GM12892 (cell line): ENCODE data around the gene RECK.

ENCODE experiments used
- DNase-seq: peaks from one replicate; pipeline ENCODE4 v3.0.0; 2011; ENCODE audit not compliant: insufficient read length
- FAIRE-seq: peaks from 2 replicates; lab custom pipeline; 2011; peaks lifted over from hg19 to GRCh38; lab: Jason Lieb, UNC
- POLR2A ChIP-seq: IDR thresholded peaks from 2 replicates; pipeline ENCODE4 v1.6.1; 2011; ENCODE audit warnings: low read depth, low read length, control low read depth
- POLR2AphosphoS5 ChIP-seq: IDR thresholded peaks from 2 replicates; pipeline ENCODE4 v1.6.1; 2011; ENCODE audit warnings: low read depth, low read length, control low read depth
- TAF1 ChIP-seq: IDR thresholded peaks from 2 replicates; pipeline ENCODE4 v1.6.1; 2011; ENCODE audit warnings: low read depth, mild to moderate bottlenecking, control low read depth, low read length, borderline replicate concordance

The RECK gene

DNA sequence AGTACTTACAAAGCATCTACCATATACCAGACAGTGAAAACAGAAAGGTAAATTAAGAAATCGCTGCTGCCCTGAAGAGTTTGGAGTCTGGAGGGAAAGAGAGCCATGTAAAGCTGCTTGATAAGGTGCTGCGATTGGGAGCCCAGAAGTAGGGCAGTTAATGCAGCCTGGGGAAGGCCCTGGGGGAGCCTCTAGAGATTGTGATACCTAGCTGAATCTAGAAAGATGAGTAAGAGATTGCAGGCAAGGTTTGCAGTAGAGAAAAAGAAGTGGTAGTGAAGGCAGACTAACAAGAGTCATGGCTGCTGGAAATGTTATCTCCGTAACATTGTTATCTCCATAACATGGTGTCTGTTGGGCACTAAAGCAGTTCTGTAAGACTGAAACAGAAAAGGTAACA is 75.8 kb downstream of the RECK start:
- DNase-seq (no peak), FAIRE-seq (no peak)
- no peak for TF ChIP-seq TAF1
- TF ChIP-seq POLR2AphosphoS5 = no peak
- no peak for TF ChIP-seq POLR2A

DNA sequence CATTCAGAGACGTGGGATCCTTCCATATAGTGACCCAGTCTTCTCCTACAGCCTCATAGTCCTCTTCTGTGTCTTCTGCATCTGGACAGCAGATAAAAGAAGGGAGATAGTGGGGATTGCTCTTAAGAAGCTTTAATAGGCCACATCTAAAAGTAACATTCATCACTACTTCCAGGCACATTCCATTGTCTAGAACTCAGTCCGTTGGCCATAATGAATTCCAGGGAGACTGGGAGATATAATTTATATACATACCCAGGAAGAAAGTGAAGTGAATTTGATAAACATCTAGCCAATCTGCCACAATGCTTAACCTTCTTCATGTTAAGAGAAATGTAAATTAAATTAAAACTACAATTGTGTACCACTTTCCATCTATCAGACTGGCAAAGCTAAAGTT is 77.3 kb downstream of the RECK start:
- no peak for FAIRE-seq
- TF ChIP-seq TAF1 (no peak), POLR2AphosphoS5 (no peak)

DNA sequence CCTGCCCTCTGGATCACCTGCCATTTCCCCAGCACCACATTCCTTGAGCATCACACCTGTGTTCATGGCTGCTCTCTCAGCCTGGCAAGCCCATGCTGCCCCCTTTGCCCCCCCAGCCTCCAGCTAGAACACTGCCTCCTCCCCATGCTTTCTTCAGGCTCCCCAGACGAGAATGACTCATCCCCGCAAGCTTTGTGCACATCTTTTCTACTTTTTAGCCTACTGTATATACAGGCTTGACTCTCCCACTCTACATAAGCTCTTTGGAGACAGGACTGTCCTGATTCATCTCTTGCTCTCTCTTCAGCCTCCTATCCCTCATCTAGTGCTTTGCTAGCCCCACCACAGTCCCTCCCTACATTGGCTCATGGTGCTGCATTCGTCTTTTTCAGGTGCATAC is 79.9 kb downstream of the RECK start:
- TF ChIP-seq POLR2A (no peak), POLR2AphosphoS5 (no peak), TAF1 (no peak)
- FAIRE-seq (no peak), DNase-seq (no peak)

More for the DNA sequence above, 77.3 kb downstream of the RECK start:
- no peak for DNase-seq

DNA sequence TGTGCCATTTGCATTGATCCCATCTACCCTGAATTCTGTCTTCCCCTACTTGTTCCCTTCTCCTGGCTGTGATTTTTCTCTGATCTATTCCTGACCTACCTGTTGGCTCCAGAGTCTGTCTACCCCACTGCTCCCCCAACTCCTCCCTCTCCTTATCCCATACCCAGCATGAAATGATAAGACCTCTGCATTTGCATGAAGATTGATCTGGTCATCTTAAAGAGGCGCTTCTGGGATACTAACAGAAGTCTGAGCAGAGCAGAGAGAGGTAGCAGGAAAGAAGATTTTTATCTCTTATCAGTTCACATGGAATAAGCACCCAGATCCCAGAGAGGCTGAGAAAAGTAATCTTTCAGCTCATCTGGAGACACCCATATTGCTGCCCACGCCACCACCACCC is 81.5 kb downstream of the RECK start:
- DNase-seq = no peak
- TF ChIP-seq POLR2AphosphoS5 (no peak), POLR2A (no peak), TAF1 (no peak)
- no peak for FAIRE-seq

DNA sequence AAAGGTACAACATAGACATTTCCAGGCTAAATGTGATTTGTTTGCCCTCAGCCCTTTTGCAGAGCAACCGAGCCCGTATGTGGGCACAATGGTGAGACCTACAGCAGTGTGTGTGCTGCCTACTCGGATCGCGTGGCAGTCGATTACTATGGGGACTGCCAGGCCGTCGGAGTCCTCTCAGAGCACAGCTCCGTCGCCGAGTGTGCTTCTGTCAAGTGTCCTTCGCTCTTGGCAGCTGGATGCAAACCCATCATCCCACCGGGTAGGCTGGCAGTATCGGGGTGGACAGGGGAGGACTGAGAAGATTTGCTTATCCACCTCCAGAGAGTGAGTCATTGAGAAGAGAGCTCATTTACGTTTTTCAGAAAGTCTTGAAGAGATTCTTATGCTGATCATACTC is 82.0 kb downstream of the RECK start:
- DNase-seq (no peak), FAIRE-seq (no peak)
- TF ChIP-seq POLR2AphosphoS5 = no peak

DNA sequence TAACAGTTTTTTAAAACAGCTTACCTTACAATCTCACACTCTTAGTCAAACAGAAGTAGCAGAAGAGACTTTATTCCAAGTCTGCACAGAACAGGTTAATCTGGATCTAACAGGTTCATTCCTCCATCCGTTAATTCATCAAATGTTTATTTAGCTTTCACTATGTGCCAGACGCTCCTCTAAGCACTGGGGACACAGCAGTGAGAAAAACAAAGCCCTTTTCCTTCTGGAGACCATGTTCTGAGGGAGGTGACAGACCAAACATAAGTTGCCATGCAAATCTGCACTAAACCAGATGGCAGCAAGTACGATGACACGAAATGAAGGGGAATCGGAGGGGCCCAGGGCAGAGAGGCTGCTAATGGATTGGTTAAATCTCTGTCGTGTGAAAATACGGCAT is 82.8 kb downstream of the RECK start:
- TF ChIP-seq POLR2AphosphoS5 (no peak), POLR2A (no peak), TAF1 (no peak)
- DNase-seq = no peak
- no peak for FAIRE-seq

DNA sequence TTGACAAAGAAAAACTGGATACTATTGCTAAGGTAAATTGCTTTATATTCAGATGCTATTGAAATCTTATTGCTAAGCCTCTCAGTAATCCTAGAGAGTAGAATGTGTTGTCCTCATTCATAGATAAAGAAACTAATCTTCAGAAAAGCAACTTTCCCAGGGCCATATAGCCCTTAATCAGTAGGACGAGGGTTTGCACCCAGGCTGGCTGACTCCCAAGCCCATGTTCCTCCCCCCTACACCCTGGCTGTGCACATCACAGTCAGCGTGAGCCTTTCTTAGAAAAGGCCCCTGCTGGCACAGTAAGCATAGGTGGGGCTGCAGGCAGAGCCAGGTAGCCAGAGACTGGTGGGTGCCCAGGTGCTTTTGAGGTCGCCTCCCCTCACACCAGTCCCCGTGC is 84.0 kb downstream of the RECK start:
- TF ChIP-seq POLR2A = no peak
- no peak for TF ChIP-seq TAF1
- no peak for TF ChIP-seq POLR2AphosphoS5

DNA sequence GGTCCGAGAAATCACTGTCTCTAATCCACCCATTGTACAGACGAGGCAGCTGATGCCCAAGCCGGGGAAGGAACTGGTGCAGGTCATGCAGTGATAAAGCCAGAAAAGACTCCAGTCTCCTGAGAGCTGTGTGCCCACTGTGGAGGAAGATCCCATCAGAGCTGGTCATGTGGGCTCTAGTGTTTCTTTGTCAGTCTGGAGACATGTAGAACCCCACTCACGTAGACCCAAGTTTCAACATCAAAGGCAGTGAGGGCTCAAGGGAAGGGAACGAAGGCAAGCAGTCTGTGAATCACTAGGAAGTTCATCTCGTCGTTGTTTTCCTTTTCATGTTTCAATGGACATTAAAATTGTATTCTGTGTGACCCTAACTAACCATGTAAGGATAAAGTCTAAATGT is 85.3 kb downstream of the RECK start:
- no peak for TF ChIP-seq POLR2A
- no peak for TF ChIP-seq TAF1
- TF ChIP-seq POLR2AphosphoS5 = no peak
- FAIRE-seq (no peak), DNase-seq (no peak)

More for the DNA sequence above, 84.0 kb downstream of the RECK start:
- FAIRE-seq = no peak
- no peak for DNase-seq

DNA sequence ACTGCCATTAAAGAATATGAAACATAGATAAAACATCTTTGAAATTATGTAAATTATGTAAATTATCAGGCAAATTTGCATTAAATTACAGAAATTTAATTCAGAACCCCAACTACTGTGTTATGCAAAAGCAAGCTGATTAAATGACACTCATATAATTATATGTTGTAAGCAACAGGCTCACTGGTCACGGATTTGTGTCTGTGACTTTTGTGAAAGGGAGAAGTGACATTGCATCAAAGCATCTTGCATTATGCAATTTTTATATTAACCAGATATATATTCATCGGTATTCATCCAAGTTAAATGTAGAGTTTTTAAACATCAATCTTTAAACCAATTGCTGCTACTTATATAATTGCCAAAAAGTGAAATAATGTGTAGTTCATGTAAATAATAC is 86.8 kb downstream of the RECK start:
- TF ChIP-seq TAF1 (no peak), POLR2AphosphoS5 (no peak), POLR2A (no peak)
- FAIRE-seq (no peak), DNase-seq (no peak)

DNA sequence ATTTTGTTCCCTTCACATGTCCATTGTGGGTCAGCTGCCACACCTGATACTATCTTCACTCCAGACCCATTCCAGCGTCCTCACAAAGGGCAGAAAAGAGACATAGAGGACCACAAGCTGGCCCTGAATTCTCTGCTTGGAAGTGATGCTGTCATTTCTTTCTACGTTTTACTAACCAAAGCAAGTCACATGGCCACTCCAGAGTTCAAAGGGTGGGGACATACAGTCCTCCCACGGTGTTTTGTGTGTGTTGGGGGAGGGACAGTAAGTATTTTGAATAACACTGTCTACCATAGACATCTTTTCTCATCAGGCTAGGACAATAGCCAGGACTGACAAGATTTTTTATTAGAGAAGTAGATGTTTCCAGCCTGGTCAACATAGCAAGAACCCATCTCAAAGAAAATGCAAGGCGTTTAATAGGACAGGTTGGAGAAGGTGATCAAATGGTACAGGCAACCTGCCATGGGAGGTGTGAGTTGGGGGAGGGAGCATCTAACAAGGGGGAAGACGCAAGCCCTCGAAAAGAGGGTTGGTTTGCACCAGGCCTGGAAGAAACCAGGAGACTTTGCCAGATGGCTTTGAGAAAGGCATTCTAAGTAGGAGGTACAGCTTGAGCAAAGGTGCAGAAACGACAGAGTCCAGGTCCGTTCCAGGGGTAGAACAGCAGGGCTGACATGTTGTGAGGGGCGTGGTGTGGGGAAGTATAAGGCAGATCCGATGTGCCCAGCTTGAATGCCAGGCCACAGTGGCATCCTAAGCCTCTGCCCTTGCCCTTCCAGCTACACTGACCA is 88.5 kb downstream of the RECK start:
- DNase-seq = no peak
- FAIRE-seq = no peak
- no peak for TF ChIP-seq TAF1
- TF ChIP-seq POLR2A = no peak
- no peak for TF ChIP-seq POLR2AphosphoS5

DNA sequence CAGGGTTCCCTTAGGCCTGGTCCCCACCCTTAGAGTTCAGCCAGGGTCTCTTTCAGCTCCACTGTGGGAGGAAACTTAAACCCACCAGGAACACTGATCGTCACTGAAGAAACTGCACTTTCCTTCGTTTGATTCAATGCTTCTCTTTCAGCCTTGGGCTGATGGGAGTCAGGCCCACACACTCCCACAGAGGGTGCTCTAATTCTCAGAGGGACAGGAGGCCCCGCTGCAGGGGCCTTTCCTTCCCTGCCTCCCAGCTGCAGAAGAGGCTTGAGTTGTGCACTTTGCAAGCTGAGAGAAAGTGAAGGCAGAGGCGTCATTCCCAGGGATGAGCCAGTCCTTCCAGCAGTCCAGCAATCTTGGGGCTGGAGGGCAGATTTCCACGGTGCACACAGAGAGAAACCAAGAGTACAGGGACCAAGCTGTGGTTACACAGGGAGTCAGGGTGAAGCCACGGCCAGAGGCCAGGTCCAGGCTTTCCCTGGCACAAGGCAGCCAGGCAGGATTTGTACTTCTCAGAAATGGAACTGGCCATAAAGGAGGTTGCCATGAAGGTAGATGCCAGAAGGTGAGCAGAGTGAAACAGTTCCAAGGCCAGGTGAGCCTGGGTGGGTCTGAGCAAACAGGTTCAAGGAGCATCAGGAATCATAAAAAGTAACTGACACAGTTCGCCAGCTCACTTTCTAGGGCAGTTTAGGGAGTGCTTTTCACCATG is 89.5 kb downstream of the RECK start:
- no peak for TF ChIP-seq POLR2AphosphoS5
- TF ChIP-seq TAF1 = no peak
- TF ChIP-seq POLR2A = no peak
- DNase-seq = no peak
- FAIRE-seq = no peak

DNA sequence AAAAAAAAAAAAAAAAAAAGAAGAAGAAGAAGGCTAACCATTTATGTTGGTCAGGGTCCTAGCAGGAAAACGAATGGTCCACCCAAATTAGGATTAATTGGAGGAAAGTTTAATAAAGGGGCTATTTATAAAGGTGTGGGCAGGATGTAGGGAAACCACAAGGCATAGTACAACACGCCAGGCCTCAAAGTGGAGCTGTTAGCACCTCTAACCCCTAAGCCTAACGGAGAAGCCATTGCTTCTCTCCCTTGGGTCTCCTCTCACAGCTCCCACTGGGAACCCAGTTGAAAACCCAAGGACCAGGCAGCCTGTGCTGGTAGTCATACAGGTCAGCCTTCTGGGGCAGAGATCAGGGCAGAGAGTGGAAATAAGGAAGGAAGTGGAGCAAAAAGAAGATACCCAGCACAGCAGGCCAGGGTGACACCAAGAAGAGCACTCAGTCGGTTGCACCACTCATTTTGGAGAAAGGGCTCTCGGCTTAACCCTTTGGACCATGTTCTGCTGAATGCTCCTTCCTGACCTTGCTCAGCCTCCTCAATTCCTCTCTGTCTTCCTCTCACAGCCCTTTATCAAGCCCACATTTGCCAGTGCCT is 91.0 kb downstream of the RECK start:
- DNase-seq (no peak), FAIRE-seq (no peak)
- no peak for TF ChIP-seq POLR2A
- TF ChIP-seq POLR2AphosphoS5 = no peak
- TF ChIP-seq TAF1 = no peak
